ENCODE measurements around the gene SLC40A1. TPM values are rescaled to one million over a fixed set of nuclear protein-coding genes. Genes with fewer than 3 reads are reported as not detected.

SLC40A1 gene
- total and polyA plus RNA-seq, 2 of the 8 experiments (the other 6 are each of a cell fraction or from before 2014, with no cell fraction given) = 0.03 TPM; not detected in 1

DNA sequence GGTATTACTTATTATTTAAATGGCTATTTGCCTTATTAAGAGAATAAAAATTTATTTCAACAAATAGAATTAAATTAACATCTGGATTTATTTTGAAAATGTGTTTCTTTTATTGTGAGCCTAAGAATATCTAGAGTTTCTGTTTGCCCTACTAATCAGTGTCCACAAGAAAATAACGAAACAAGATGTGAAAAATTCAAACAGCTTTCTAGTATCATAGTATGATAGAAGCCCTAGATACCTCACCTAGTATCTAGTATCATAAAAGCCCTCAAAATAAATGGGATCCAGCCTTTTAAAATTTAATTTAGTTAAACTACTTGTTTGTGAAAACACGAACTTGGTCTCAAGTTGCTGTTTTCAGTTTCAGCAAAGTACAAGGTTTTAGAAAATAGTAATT lies 13.7 kb upstream of the SLC40A1 start (continued):
- TF ChIP-seq, protein P1, sequence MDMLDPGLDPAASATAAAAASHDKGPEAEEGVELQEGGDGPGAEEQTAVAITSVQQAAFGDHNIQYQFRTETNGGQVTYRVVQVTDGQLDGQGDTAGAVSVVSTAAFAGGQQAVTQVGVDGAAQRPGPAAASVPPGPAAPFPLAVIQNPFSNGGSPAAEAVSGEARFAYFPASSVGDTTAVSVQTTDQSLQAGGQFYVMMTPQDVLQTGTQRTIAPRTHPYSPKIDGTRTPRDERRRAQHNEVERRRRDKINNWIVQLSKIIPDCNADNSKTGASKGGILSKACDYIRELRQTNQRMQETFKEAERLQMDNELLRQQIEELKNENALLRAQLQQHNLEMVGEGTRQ (IDR thresholded peaks at IDR 0.05; ENCODE audit: low read length) = no peak
- no peak for TF ChIP-seq NANOG (IDR thresholded peaks at IDR 0.05; ENCODE audit: insufficient read depth, low read depth, low read length, poor library complexity, severe bottlenecking)
- no peak for TF ChIP-seq TBP (IDR thresholded peaks at IDR 0.05; ENCODE audit: low read depth, low read length)
- TF ChIP-seq BACH1 (IDR thresholded peaks at IDR 0.05; ENCODE audit: low read length) = no peak

Measured in H1 (cell line).